ENCODE measurements around the gene PPID. TPM values are rescaled to one million over a fixed set of nuclear protein-coding genes. Genes with fewer than 3 reads are reported as not detected.
A peak's percentile ranks its signal among the peaks of the same experiment; 100 is the strongest.
"Not testable (repeated sequence)": the region's sequence is repeated elsewhere in the genome, so short reads cannot be mapped to it uniquely, and the experiment has no call there.

Gene PPID
- total RNA-seq = 62.9 and 64.7 TPM in 2 replicates

DNA sequence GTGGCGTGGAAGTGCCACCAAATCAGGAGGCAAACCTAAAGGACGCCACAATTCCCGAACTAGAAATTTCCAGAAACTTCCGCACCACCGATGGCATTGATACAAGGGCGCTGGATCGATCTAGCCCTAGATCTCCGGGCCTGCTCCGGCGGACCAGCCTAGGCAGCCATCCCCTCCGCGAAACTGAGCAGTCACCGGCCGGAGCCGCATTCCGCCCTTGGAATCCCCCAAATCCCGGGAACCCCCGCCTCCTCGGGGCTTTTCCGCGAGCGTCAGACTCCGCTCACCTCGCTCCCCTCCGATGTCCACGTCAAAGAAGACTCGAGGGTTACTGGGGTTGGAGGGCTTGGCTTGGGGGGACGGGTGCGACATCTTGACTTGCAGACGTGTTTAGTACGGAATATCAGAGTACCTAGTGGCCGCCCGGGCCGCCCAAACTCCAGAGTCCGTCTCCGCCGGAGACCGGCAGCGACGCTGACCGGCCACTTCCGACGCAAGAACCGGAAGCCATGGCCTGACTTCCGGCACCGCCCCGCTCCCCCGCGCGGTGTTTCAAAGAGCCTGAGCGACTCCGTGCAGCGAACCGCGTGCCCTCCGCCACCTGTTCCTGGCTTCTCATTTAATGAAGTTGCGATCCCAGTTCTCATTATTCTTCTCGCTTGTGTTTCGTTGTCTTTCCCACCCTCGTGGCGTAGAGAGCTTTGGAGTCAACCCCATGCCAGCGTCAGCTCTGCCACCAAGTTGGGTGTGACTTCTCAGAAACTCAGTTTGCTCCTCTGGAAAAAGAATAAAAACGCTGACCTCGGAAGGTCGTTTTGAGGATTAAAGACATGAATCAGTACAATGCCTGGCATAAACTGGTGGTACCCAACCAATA, at the start of gene PPID:
Gene PPID (minus strand): TSS at position 480 of the 877 bp plus-strand sequence. CDS start 108 bp downstream, at position 372.
- H3K36me3 Mint-ChIP-seq (ENCODE audit: low read depth) = peaks cover 42% of the 10 kb centered on the region
- H3K27ac Mint-ChIP-seq = peak within 1 kb of the TSS; percentile 99
- peak; percentile 96 for DNase-seq
- peak within 1 kb of the TSS; percentile 95 for H3K4me3 Mint-ChIP-seq
- no peaks in the 10 kb centered on the region for H3K27me3 Mint-ChIP-seq
- H3K9me3 Mint-ChIP-seq = peaks cover 3% of the 10 kb centered on the region
- intact Hi-C loops (cut with micrococcal nuclease) = loop anchor here (1.0 to 10.0 kb wide), 7 partner anchors 46 to 483 kb away; partner anchors contain the start of genes C4orf46, FNIP2 and RAPGEF2
- peaks cover 45% of the 10 kb centered on the region for H3K4me1 Mint-ChIP-seq

DNA sequence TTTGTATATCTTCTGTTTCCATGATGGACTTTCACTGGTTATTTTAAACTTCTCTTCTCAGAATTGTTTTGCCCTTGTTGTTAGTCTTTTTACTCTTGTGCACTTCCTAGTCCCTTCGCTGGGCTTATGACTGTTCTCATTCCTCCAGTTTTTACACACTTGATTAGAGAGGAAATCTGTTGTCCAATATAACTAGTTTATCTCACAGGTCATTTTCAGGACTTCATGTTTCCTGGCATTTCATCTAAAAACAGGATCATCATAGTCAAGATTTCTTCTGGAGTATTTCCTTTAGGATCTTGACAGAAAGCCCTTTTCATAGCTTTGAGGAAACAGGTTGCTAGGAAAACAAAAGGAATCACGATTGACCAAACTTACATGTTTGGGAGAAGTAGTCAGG, 48.6 kb upstream of the PPID start:
- Mint-ChIP-seq H3K9me3 (no peaks in the 10 kb centered on the region), H3K27me3 (no peaks in the 10 kb centered on the region), H3K27ac (no peak overlapping the region), H3K4me1 (peaks cover 52% of the 10 kb centered on the region), H3K36me3 (ENCODE audit: low read depth) (peaks cover 6% of the 10 kb centered on the region), H3K4me3 (peak overlapping the region; percentile 19)
- intact Hi-C loops (cut with micrococcal nuclease) = no loop called here
- DNase-seq = no peak

DNA sequence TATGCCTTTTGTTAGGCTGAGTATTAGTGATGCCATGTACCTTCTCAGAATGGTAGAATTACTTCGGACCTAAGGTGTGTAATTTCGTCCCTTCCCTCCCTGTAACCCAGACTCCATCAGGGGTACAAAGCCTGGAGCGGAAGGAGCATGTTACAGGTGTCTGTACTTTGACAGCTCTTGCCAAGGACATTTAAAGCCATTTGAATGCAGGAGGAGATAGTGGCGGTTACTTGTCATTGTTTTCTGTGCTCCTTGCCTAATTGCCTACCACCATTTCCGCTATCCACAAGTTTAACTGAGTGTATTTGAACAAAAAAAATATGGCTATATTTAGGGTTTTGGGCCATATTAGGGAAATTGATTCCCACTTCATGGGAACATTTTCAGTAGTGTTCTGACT, 47.5 kb upstream of the PPID start:
- Mint-ChIP-seq H3K27ac (no peak overlapping the region), H3K4me1 (peaks cover 50% of the 10 kb centered on the region), H3K4me3 (peak overlapping the region; percentile 100), H3K27me3 (no peaks in the 10 kb centered on the region), H3K36me3 (ENCODE audit: low read depth) (peaks cover 6% of the 10 kb centered on the region), H3K9me3 (no peaks in the 10 kb centered on the region)
- no peak for DNase-seq
- intact Hi-C loops (cut with micrococcal nuclease) = no loop called here

DNA sequence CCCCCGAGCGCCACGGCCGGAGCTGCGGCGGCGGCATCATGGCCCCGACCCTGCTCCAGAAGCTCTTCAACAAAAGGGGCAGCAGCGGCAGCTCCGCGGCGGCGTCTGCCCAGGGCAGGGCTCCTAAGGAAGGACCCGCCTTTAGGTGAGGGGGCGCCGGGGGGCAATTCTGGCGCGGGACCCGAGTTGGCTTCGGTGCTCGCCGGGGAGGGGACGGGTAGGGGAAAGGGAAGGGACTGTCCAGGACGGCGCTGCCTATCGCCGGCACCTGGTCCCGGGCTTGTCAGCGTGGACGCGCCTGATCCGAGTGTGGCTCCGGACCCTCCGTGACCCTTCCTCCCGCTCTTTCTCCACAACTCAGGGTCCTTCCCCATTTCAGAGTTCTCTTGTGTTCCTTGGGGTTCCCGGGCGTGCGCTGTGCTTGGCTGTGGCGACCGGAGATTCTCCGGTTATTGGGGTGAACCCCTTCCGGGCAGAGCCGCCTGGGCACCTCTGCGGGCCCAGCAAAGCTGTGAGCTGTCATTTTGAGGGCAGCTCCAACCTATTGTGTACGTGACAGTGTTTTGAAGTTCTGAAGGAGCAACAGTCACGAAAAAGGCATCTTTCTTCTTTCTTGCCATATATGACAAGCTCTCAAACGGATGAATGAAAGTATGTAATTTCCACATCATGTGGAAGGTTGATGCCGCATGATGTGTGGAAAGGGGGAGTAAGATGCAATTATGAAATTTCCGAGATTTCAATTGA, 46.2 kb upstream of the PPID start:
- Mint-ChIP-seq H3K4me1 (peaks cover 43% of the 10 kb centered on the region), H3K4me3 (peak overlapping the region; percentile 100)

DNA sequence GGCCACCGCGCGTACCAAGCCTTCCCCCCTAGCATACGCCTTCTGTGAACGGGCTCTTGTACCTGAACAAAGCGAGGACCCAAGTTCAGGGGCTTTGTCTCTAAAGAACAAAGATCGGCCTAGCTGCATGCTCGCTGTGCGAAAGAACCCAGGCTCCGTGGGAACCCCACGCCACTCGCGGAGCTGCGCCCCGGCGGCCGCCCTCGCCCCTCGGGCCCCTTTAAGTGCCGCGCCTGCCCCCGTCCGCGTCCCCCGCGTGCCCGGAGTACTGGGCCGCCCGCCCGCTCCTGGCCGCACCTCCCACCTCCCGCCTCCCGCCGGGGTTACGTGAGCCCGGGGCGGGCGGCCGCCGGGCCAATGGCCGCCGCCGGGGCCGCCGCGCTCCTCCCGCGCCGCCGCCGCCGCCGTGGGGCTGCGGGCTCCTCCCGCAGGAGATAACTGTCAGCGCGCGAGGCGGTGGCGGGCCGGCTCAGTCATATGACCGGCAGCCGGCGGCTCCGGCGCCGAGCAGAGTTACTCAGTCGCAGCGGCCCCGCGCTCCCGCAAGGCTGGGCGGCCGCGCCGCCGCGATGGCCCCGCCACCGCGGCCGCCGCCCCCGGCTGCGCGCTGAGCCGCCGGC, 45.5 kb upstream of the PPID start, which contains the start of gene FNIP2:
Gene FNIP2 (plus strand): TSS at position 472 of the 620 bp plus-strand sequence. CDS start 187 bp downstream, outside the sequence.
- peak within 1 kb of the TSS; percentile 98 for H3K27ac Mint-ChIP-seq
- H3K36me3 Mint-ChIP-seq (ENCODE audit: low read depth) = peaks cover 6% of the 10 kb centered on the region
- no peaks in the 10 kb centered on the region for H3K9me3 Mint-ChIP-seq
- peak within 1 kb of the TSS; percentile 100 for H3K4me3 Mint-ChIP-seq
- peak; percentile 94 for DNase-seq
- intact Hi-C loops (cut with micrococcal nuclease) = loop anchor here (1.0 to 5.0 kb wide), 7 partner anchors 10 to 439 kb away; partner anchors contain the start of genes C4orf46 and PPID
- H3K27me3 Mint-ChIP-seq = no peaks in the 10 kb centered on the region
- peaks cover 43% of the 10 kb centered on the region for H3K4me1 Mint-ChIP-seq

More for the DNA sequence above, 46.2 kb upstream of the PPID start:
- Mint-ChIP-seq H3K27ac (peak overlapping the region; percentile 98), H3K9me3 (no peaks in the 10 kb centered on the region), H3K36me3 (ENCODE audit: low read depth) (peaks cover 6% of the 10 kb centered on the region), H3K27me3 (no peaks in the 10 kb centered on the region)
- DNase-seq = peak; percentile 88
- intact Hi-C loops (cut with micrococcal nuclease) = loop anchor here (1.0 to 5.0 kb wide), 7 partner anchors 9 to 438 kb away; partner anchors contain the start of genes C4orf46 and PPID

DNA sequence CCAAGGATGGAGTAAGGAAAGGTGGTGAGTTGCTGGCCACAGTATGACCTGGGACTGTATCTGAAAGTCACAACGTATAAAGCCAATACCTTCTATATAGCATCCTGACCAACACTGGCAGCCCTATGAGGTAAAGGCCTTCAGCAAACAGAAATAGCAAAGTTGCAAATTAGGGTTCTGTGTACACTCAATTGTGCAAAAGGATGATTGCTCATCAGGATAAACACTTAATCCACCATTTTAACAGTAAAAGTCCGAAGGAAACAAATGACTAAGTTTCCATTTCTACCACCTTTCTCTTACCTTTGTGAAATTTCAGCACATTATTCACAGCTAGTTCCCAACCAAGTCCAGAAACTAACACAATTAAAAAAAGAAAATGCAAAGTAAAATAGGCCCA, 44.3 kb upstream of the PPID start:
- Mint-ChIP-seq H3K36me3 (ENCODE audit: low read depth) (peaks cover 4% of the 10 kb centered on the region), H3K9me3 (no peaks in the 10 kb centered on the region), H3K4me1 (peaks cover 35% of the 10 kb centered on the region), H3K27me3 (no peaks in the 10 kb centered on the region), H3K4me3 (peak overlapping the region; percentile 79), H3K27ac (peak overlapping the region; percentile 27)
- intact Hi-C loops (cut with micrococcal nuclease) = loop anchor here (5.0 kb wide), 1 partner anchor 440 kb away; no protein-coding TSS in a partner anchor
- DNase-seq = no peak

DNA sequence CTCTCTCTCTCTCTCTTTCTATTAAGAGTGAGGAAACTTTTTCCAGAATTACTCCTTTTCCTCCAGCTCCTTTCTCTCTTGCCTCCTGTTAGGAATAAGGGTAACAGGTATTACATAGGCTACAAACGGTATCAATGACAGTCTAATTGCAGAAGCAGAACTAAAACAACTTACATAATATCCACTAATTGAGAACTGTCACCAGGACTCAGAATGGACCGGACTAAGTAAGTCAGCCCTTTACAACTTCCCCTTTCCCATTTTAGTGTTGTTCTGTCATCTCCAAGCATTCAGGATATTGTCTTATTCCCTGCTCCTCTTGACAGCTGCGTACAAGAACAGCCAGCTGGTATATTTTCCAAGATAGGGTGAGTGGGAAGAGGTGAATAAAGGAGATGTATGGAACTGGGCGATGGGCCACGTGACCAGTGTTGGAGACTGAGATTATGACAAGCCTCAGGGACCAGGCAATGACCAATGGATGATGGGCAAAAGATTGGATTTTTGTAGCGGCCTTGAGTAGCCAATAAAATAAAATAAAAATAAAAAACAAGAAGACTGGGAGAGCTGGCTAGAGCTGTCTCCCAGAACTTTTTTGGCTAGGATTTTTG, 43.3 kb upstream of the PPID start:
- no peak for DNase-seq
- H3K27ac Mint-ChIP-seq = no peak overlapping the region
- H3K4me3 Mint-ChIP-seq = no peak overlapping the region
- H3K9me3 Mint-ChIP-seq = peaks cover 2% of the 10 kb centered on the region
- intact Hi-C loops (cut with micrococcal nuclease) = loop anchor here (5.0 kb wide), 1 partner anchor 441 kb away; no protein-coding TSS in a partner anchor
- peaks cover 28% of the 10 kb centered on the region for H3K4me1 Mint-ChIP-seq
- peaks cover 2% of the 10 kb centered on the region for H3K27me3 Mint-ChIP-seq
- H3K36me3 Mint-ChIP-seq (ENCODE audit: low read depth) = peaks cover 4% of the 10 kb centered on the region

DNA sequence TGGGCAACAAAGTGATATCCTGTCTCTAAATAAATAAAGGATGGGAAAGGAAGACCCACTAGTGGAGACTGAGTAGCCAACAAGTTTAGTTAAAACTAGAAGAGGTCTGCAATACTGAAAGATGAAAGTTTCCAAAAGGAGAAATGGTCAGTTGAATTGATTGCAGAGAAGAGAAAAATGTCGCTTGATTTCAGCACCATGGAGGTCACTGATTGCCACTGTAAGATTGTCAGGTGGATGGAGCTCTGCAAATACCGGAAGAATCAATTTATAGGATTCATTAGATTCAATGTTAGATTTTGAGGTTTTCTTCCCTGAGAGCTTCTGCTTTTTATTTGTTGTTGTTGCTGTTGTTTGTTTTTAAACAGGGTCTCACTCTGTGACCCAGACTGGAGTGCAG, 40.3 kb upstream of the PPID start:
- Mint-ChIP-seq H3K36me3 (ENCODE audit: low read depth) (no peaks in the 10 kb centered on the region), H3K4me1 (peaks cover 13% of the 10 kb centered on the region), H3K27ac (no peak overlapping the region), H3K9me3 (peaks cover 4% of the 10 kb centered on the region), H3K4me3 (no peak overlapping the region), H3K27me3 (peaks cover 4% of the 10 kb centered on the region)
- intact Hi-C loops (cut with micrococcal nuclease) = no loop called here
- DNase-seq = no peak

DNA sequence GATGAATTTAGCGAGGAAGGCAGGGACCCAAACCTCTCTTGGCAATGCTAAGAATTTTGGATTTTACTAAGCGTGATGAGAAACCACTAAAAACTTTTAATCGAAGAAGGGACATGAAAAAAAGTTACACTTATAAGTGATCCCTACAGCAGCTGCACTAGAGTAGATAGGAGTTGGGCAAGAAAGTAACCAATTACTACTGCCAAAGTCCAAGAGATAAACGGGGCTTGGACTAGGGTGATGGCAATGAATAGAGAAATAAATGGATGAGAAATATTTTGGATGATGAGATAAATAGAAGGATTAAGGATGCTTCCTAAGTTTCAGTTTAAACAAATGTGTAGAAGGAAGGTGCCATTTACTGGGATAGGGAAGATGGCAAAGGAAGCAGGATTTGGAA, 39.4 kb upstream of the PPID start:
- intact Hi-C loops (cut with micrococcal nuclease) = no loop called here
- no peak for DNase-seq
- no peaks in the 10 kb centered on the region for H3K36me3 Mint-ChIP-seq (ENCODE audit: low read depth)
- H3K9me3 Mint-ChIP-seq = peaks cover 4% of the 10 kb centered on the region
- H3K27ac Mint-ChIP-seq = no peak overlapping the region
- peaks cover 6% of the 10 kb centered on the region for H3K4me1 Mint-ChIP-seq
- H3K4me3 Mint-ChIP-seq = no peak overlapping the region
- H3K27me3 Mint-ChIP-seq = peaks cover 10% of the 10 kb centered on the region

DNA sequence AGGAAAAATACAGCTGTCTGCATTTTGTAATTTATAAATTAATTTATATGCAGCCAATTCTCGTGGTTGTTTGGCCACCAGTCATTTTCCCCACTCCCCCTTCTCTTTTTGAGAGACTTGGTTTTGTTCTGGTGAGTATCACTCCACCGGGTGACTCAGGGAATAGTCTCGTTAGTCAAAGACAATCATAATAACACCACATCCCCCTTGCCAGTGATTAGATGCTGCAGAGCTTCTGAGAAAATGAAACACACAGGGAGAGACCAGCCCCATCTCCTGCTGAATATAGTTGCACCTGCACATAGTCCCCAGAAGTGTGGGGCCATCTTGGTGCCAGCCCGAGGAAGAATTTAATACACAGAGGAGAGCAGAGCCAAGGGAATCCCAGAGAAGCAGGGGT, 37.7 kb upstream of the PPID start:
- Mint-ChIP-seq H3K27me3 (peaks cover 22% of the 10 kb centered on the region), H3K4me1 (peaks cover 5% of the 10 kb centered on the region), H3K9me3 (peaks cover 4% of the 10 kb centered on the region), H3K27ac (no peak overlapping the region), H3K4me3 (no peak overlapping the region), H3K36me3 (ENCODE audit: low read depth) (no peaks in the 10 kb centered on the region)
- intact Hi-C loops (cut with micrococcal nuclease) = no loop called here
- DNase-seq = no peak

DNA sequence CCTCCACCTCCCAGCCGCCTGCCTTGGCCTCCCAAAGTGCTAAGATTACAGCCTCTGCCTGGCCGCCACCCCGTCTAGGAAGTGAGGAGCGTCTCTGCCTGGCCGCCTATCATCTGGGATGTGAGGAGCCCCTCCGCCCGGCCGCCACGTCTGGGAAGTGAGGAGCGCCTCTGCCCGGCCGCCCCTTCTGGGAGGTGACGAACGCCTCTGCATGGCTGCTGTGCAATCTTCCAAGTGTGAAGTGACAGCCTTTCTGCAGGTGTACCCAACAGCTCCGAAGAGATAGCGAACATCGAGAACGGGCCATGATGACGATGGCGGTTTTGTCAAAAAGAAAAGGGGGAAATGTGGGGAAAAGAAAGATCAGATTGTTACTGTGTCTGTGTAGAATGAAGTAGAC, 36.3 kb upstream of the PPID start:
- H3K27me3 Mint-ChIP-seq = peaks cover 25% of the 10 kb centered on the region
- H3K36me3 Mint-ChIP-seq (ENCODE audit: low read depth); H3K27ac Mint-ChIP-seq; H3K4me1 Mint-ChIP-seq; H3K4me3 Mint-ChIP-seq; H3K9me3 Mint-ChIP-seq; DNase-seq; intact Hi-C loops (cut with micrococcal nuclease): not testable (repeated sequence)

DNA sequence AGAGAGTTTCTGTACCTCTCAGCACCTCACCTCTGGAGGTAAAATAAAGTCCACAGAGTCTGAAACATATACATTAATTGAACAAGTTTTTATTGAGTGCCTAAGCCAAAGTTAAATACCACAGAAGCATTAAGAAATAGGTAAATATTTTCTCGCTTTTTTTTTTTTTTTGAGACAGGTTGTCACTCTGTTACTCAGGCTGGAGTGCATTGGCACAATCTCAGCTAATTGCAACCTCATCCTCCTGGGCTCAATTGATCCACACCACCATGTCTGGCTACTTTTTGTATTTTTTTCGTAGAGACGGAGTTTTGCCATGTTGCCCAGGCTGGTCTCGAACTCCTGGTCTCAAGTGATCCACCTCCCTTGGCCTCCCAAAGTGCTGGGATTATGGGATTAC, 35.5 kb upstream of the PPID start:
- no peak overlapping the region for H3K27ac Mint-ChIP-seq
- peaks cover 4% of the 10 kb centered on the region for H3K9me3 Mint-ChIP-seq
- intact Hi-C loops (cut with micrococcal nuclease) = no loop called here
- H3K4me1 Mint-ChIP-seq = peaks cover 5% of the 10 kb centered on the region
- H3K27me3 Mint-ChIP-seq = peaks cover 29% of the 10 kb centered on the region
- DNase-seq = no peak
- H3K36me3 Mint-ChIP-seq (ENCODE audit: low read depth) = no peaks in the 10 kb centered on the region
- no peak overlapping the region for H3K4me3 Mint-ChIP-seq

DNA sequence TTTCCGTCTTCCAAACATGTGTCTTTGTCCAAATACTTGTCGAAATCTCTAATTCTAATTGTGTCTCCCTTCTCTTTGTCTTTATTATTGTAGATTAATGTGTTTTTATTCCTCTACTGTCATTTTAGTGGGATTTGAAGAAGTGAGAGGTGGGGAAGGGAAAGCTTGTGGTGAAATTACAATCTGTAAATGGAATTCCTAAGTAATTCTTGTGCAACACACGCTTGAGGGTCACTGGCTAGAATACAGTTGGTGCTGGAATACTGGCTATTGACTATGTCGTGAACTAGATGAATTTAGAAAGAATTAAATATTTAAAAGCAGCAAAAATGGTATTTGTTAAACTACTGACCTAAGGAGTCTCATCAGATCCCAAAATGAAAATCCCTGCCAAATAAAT, 34.9 kb upstream of the PPID start:
- H3K4me3 Mint-ChIP-seq = no peak overlapping the region
- peaks cover 29% of the 10 kb centered on the region for H3K27me3 Mint-ChIP-seq
- H3K4me1 Mint-ChIP-seq = peaks cover 5% of the 10 kb centered on the region
- intact Hi-C loops (cut with micrococcal nuclease) = no loop called here
- H3K27ac Mint-ChIP-seq = no peak overlapping the region
- DNase-seq = no peak
- peaks cover 4% of the 10 kb centered on the region for H3K9me3 Mint-ChIP-seq
- H3K36me3 Mint-ChIP-seq (ENCODE audit: low read depth) = no peaks in the 10 kb centered on the region

Measured in activated CD4-positive, alpha-beta T cell treated with anti-CD3 and anti-CD28 coated beads, Interleukin-2, amount 10 ng/mL, durations not matched to agents 24 days and 14 days (primary cell).